HG03460 (cell line): ENCODE measurements around the gene N4BP2.

Experiments used
- ATAC-seq: cut with Tn5 transposase; IDR thresholded peaks from one replicate; pipeline ENCODE4 v1.9.1; 2021; ENCODE audit not compliant: unreplicated experiment

N4BP2 gene

GRCh38 chr4:40150932-40151331 is 94.3 kb downstream of the N4BP2 start:
- ATAC-seq = no peak

GRCh38 chr4:40152637-40153036 is 96.0 kb downstream of the N4BP2 start:
- no peak for ATAC-seq

GRCh38 chr4:40157436-40157835 is 100.8 kb downstream of the N4BP2 start:
- ATAC-seq = no peak

GRCh38 chr4:40160258-40160657 is 103.6 kb downstream of the N4BP2 start:
- ATAC-seq = no peak

GRCh38 chr4:40164459-40164858 is 107.8 kb downstream of the N4BP2 start:
- no peak for ATAC-seq

GRCh38 chr4:40165916-40166315 is 109.3 kb downstream of the N4BP2 start:
- ATAC-seq = no peak

GRCh38 chr4:40168070-40168469 is 111.4 kb downstream of the N4BP2 start:
- ATAC-seq = no peak

- peak; percentile 70 for ATAC-seq
Observed at GRCh38 chr4:40170588-40170987, 113.9 kb downstream of the N4BP2 start.

GRCh38 chr4:40173470-40173875 is 116.8 kb downstream of the N4BP2 start:
- peak; percentile 74 for ATAC-seq

- ATAC-seq = no peak
Observed at GRCh38 chr4:40176602-40177001, 120.0 kb downstream of the N4BP2 start.

GRCh38 chr4:40177591-40177990 is 120.9 kb downstream of the N4BP2 start:
- no peak for ATAC-seq

GRCh38 chr4:40178672-40179071 is 122.0 kb downstream of the N4BP2 start:
- no peak for ATAC-seq

- ATAC-seq = no peak
Observed at GRCh38 chr4:40179360-40179759, 122.7 kb downstream of the N4BP2 start.

GRCh38 chr4:40180356-40180755 is 123.7 kb downstream of the N4BP2 start:
- ATAC-seq = no peak

GRCh38 chr4:40182001-40182400 is 125.4 kb downstream of the N4BP2 start:
- no peak for ATAC-seq

GRCh38 chr4:40182954-40183353 is 126.3 kb downstream of the N4BP2 start:
- ATAC-seq = no peak

- peak; percentile 41 for ATAC-seq
Observed at GRCh38 chr4:40183615-40184411, 127.2 kb downstream of the N4BP2 start.

- ATAC-seq = no peak
Observed at GRCh38 chr4:40185830-40186664, 129.4 kb downstream of the N4BP2 start.

GRCh38 chr4:40186665-40187014 is 130.0 kb downstream of the N4BP2 start:
- no peak for ATAC-seq

- ATAC-seq = no peak
Observed at GRCh38 chr4:40187386-40187906, 130.8 kb downstream of the N4BP2 start.

- no peak for ATAC-seq
Observed at GRCh38 chr4:40190019-40190418, 133.4 kb downstream of the N4BP2 start.

GRCh38 chr4:40190465-40190864 is 133.8 kb downstream of the N4BP2 start:
- ATAC-seq = no peak
